ENCODE measurements around the gene MCU. TPM values are rescaled to one million over a fixed set of nuclear protein-coding genes. Genes with fewer than 3 reads are reported as not detected.
"Not testable (repeated sequence)": the region's sequence is repeated elsewhere in the genome, so short reads cannot be mapped to it uniquely, and the experiment has no call there.

Gene MCU
- total RNA-seq, 3 donors from 2014 or later (not counting 1 experiment from before 2014, with no cell fraction given), result 13.1 to 15.6 (median 14.1) TPM

DNA sequence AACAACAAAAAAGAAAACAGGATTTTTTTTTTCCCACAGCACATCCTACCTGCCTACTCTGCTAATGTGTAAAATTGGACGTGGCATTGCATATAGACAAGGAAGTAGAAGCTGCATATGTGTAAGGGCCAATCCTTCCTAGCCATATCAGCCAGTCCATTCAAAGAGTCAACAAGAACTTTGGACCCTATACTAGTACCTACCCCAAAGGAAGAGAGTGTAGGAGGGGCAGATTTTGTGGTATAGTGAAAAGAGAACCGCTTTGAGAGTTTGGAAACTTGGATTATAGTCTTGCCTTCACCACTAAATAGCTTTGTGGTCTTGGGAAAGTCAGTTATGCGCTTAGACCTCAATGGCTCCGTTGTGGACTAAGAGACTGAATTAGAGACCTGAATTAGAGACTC, 12.1 kb upstream of the MCU start:
- 91% methylated on average over 4 of the region's 4 CpGs for WGBS (ENCODE audit: insufficient coverage)
- no peak for ATAC-seq
- H3K36me3 ChIP-seq (ENCODE audit: control insufficient read depth, insufficient read depth, low read length), result no peaks in the 10 kb centered on the region
- H3K9me3 ChIP-seq (ENCODE audit: control insufficient read depth, insufficient read depth, low read length), result no peaks in the 10 kb centered on the region
- TF ChIP-seq, protein P1, sequence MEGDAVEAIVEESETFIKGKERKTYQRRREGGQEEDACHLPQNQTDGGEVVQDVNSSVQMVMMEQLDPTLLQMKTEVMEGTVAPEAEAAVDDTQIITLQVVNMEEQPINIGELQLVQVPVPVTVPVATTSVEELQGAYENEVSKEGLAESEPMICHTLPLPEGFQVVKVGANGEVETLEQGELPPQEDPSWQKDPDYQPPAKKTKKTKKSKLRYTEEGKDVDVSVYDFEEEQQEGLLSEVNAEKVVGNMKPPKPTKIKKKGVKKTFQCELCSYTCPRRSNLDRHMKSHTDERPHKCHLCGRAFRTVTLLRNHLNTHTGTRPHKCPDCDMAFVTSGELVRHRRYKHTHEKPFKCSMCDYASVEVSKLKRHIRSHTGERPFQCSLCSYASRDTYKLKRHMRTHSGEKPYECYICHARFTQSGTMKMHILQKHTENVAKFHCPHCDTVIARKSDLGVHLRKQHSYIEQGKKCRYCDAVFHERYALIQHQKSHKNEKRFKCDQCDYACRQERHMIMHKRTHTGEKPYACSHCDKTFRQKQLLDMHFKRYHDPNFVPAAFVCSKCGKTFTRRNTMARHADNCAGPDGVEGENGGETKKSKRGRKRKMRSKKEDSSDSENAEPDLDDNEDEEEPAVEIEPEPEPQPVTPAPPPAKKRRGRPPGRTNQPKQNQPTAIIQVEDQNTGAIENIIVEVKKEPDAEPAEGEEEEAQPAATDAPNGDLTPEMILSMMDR (IDR thresholded peaks at IDR 0.05), result no peak
- Mint-ChIP-seq H3K4me3 (no peak overlapping the region), H3K9me3 (no peaks in the 10 kb centered on the region), H3K27ac (no peak overlapping the region), H3K36me3 (no peaks in the 10 kb centered on the region), H3K27me3 (ENCODE audit: low read depth in 2 of 2) (peaks cover 0 to 3% of the 10 kb centered on the region in 2 donors), H3K4me1 (peaks cover 0 to 6% of the 10 kb centered on the region in 2 donors)
- intact Hi-C loops (cut with micrococcal nuclease), result no loop called here
- H3K27me3 ChIP-seq (ENCODE audit: control insufficient read depth, insufficient read depth, low read length), result no peaks in the 10 kb centered on the region
- DNase-seq, result no peak
- no peaks in the 10 kb centered on the region for H3K4me1 ChIP-seq (ENCODE audit: control insufficient read depth, insufficient read depth, low read length)
- H3K4me3 ChIP-seq (ENCODE audit: low read length), result no peak overlapping the region
- no peak overlapping the region for H3K27ac ChIP-seq (ENCODE audit: low read length)

DNA sequence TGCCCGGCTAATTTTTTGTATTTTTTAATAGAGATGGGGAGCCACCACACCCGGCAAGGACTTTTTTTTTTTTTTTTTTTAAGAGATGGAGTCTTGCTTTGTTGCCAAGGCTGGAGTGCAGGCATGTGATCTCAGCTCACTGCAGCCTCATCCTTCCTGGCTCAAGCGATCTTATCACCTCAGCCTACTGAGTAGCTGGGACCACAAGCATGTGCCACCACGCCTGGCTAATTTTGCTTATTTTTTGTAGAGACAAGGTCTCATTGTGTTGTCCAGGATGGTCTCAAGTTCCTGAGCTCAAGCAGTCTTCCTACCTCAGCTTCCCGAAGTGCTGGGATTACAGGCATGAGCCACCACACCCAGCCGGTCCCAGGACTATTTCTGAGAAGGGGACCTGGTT, 9.3 kb upstream of the MCU start:
- H3K27me3 ChIP-seq (ENCODE audit: control insufficient read depth, insufficient read depth, low read length), result no peaks in the 10 kb centered on the region
- intact Hi-C loops (cut with micrococcal nuclease), result no loop called here
- Mint-ChIP-seq H3K27ac (no peak overlapping the region), H3K9me3 (no peaks in the 10 kb centered on the region), H3K27me3 (ENCODE audit: low read depth in 2 of 2) (peaks cover 9 to 13% of the 10 kb centered on the region in 2 donors), H3K36me3 (no peaks in the 10 kb centered on the region), H3K4me3 (no peak overlapping the region), H3K4me1 (no peaks in the 10 kb centered on the region)
- no peaks in the 10 kb centered on the region for H3K36me3 ChIP-seq (ENCODE audit: control insufficient read depth, insufficient read depth, low read length)
- ATAC-seq (no peak), DNase-seq (no peak)
- H3K4me1 ChIP-seq (ENCODE audit: control insufficient read depth, insufficient read depth, low read length), result no peaks in the 10 kb centered on the region
- H3K4me3 ChIP-seq (ENCODE audit: low read length), result no peak overlapping the region
- WGBS (ENCODE audit: insufficient coverage), result 72% methylated on average over 6 of the region's 6 CpGs
- H3K27ac ChIP-seq (ENCODE audit: low read length), result no peak overlapping the region
- no peaks in the 10 kb centered on the region for H3K9me3 ChIP-seq (ENCODE audit: control insufficient read depth, insufficient read depth, low read length)
- TF ChIP-seq, protein P1 (IDR thresholded peaks at IDR 0.05), result no peak

GRCh38 chr10:72685264-72685921, 6.5 kb upstream of the MCU start:
- TF ChIP-seq, protein P1 (IDR thresholded peaks at IDR 0.05), result no peak
- no peaks in the 10 kb centered on the region for H3K4me1 Mint-ChIP-seq
- H3K9me3 ChIP-seq (ENCODE audit: control insufficient read depth, insufficient read depth, low read length), result no peaks in the 10 kb centered on the region
- H3K27ac Mint-ChIP-seq, result no peak overlapping the region
- DNase-seq (no peak), ATAC-seq (no peak)
- no peak overlapping the region for H3K27ac ChIP-seq (ENCODE audit: low read length)
- H3K4me3 Mint-ChIP-seq, result no peak overlapping the region
- H3K27me3 Mint-ChIP-seq (ENCODE audit: low read depth in 2 of 2), result peaks cover 9 to 18% of the 10 kb centered on the region in 2 donors
- no peaks in the 10 kb centered on the region for H3K36me3 Mint-ChIP-seq
- intact Hi-C loops (cut with micrococcal nuclease), result no loop called here
- no peaks in the 10 kb centered on the region for H3K9me3 Mint-ChIP-seq
- no peaks in the 10 kb centered on the region for H3K36me3 ChIP-seq (ENCODE audit: control insufficient read depth, insufficient read depth, low read length)
- H3K27me3 ChIP-seq (ENCODE audit: control insufficient read depth, insufficient read depth, low read length), result no peaks in the 10 kb centered on the region
- no peaks in the 10 kb centered on the region for H3K4me1 ChIP-seq (ENCODE audit: control insufficient read depth, insufficient read depth, low read length)
- 85% methylated on average over 4 of the region's 7 CpGs for WGBS (ENCODE audit: insufficient coverage)
- no peak overlapping the region for H3K4me3 ChIP-seq (ENCODE audit: low read length)

DNA sequence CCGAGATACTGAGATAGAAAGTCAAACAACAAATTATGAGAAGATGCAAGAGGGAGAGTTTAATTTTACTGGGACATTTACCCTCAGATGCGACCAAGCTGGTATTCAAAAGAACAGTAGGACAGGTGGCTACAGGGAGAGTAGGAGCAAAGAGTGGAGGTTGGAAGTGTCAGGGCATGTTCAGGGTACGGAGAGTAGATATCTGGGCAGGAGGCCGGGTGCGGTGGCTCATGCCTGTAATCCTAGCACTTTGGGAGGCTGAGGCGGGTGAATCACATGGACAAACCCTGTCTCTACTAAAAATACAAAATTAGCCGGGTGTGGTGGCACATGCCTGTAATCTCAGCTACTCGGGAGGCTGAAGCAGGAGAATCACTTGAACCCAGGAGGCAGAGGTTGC, 5.5 kb upstream of the MCU start:
- H3K4me1 Mint-ChIP-seq; H3K4me1 ChIP-seq (ENCODE audit: control insufficient read depth, insufficient read depth, low read length); H3K27ac ChIP-seq (ENCODE audit: low read length); ATAC-seq; H3K27me3 ChIP-seq (ENCODE audit: control insufficient read depth, insufficient read depth, low read length); DNase-seq; H3K4me3 Mint-ChIP-seq; intact Hi-C loops (cut with micrococcal nuclease); H3K27ac Mint-ChIP-seq; H3K36me3 Mint-ChIP-seq; H3K36me3 ChIP-seq (ENCODE audit: control insufficient read depth, insufficient read depth, low read length); H3K9me3 ChIP-seq (ENCODE audit: control insufficient read depth, insufficient read depth, low read length); H3K9me3 Mint-ChIP-seq; H3K4me3 ChIP-seq (ENCODE audit: low read length): not testable (repeated sequence)
- H3K27me3 Mint-ChIP-seq (ENCODE audit: low read depth in 2 of 2), result peaks cover 9 to 18% of the 10 kb centered on the region in 2 donors
- WGBS (ENCODE audit: insufficient coverage), result 97% methylated on average over 8 of the region's 8 CpGs

All from natural killer cell (primary cell).